GM23248 (cell line): ENCODE data around the gene CDH1. TPM values are rescaled to one million over a fixed set of nuclear protein-coding genes. Genes with fewer than 3 reads are reported as not detected.

Experiments used
- DNase-seq: peaks from one replicate; pipeline ENCODE4 v3.0.0-alpha.2; 2015
- H2AFZ ChIP-seq: fragments of 200-600 bp; sonication (generic); 2 replicates; pipeline ENCODE4 v1.6.1; 2016; ENCODE audit warnings: antibody characterized with exemption
- H3F3A ChIP-seq: fragments of 200-600 bp; sonication (generic); 2 replicates; pipeline ENCODE4 v1.6.1; 2016; ENCODE audit warnings: mild to moderate bottlenecking, antibody characterized with exemption, mixed run types; ENCODE audit not compliant: insufficient read depth
- H3K27ac ChIP-seq: fragments of 200-600 bp; sonication (generic); 2 replicates; pipeline ENCODE4 v1.5.1; 2016; ENCODE audit warnings: mild to moderate bottlenecking
- H3K27me3 ChIP-seq: fragments of 200-600 bp; sonication (generic); replicated peaks from 2 replicates; pipeline ENCODE4 v1.6.1; 2016; ENCODE audit warnings: mild to moderate bottlenecking; ENCODE audit not compliant: insufficient read depth
- H3K36me3 ChIP-seq: fragments of 200-600 bp; sonication (generic); 2 replicates; pipeline ENCODE4 v1.6.1; 2016; ENCODE audit warnings: low read depth, mild to moderate bottlenecking
- H3K4me1 ChIP-seq: fragments of 200-600 bp; sonication (generic); 2 replicates; pipeline ENCODE4 v1.6.1; 2016; ENCODE audit warnings: mild to moderate bottlenecking; ENCODE audit not compliant: insufficient read depth
- H3K4me2 ChIP-seq: fragments of 200-600 bp; sonication (generic); one replicate; pipeline ENCODE4 v1.6.1; 2016; ENCODE audit warnings: mild to moderate bottlenecking; ENCODE audit not compliant: unreplicated experiment
- H3K4me3 ChIP-seq: fragments of 200-600 bp; sonication (generic); 2 replicates; pipeline ENCODE4 v1.5.1; 2016; ENCODE audit warnings: mild to moderate bottlenecking
- H3K79me2 ChIP-seq: fragments of 200-600 bp; sonication (generic); 2 replicates; pipeline ENCODE4 v1.6.1; 2016; ENCODE audit warnings: mild to moderate bottlenecking; ENCODE audit not compliant: insufficient read depth
- H3K9ac ChIP-seq: fragments of 200-600 bp; sonication (generic); 2 replicates; pipeline ENCODE4 v1.6.1; 2016; ENCODE audit warnings: mild to moderate bottlenecking
- H3K9me2 ChIP-seq: fragments of 200-600 bp; sonication (generic); 2 replicates; pipeline ENCODE4 v1.6.1; 2016; ENCODE audit warnings: mixed run types, mild to moderate bottlenecking, moderate library complexity; ENCODE audit not compliant: insufficient read depth
- H3K9me3 ChIP-seq: fragments of 200-600 bp; sonication (generic); one replicate; pipeline ENCODE4 v1.6.1; 2017; ENCODE audit warnings: low read depth
- H4K20me1 ChIP-seq: fragments of 200-600 bp; sonication (generic); 2 replicates; pipeline ENCODE4 v1.6.0; 2016; ENCODE audit not compliant: insufficient read depth
- EZH2 ChIP-seq: fragments of 200-600 bp; sonication (generic); IDR thresholded peaks from 2 replicates; pipeline ENCODE4 v1.6.1; 2018; ENCODE audit warnings: antibody characterized with exemption, mild to moderate bottlenecking; ENCODE audit not compliant: insufficient read depth, poor library complexity, severe bottlenecking
- EZH2phosphoT487 ChIP-seq: fragments of 200-600 bp; sonication (generic); IDR thresholded peaks from 2 replicates; pipeline ENCODE4 v1.6.1; 2018; ENCODE audit warnings: antibody characterized with exemption, moderate library complexity, mild to moderate bottlenecking, low read depth; ENCODE audit not compliant: insufficient read depth
- WGBS, 2 experiments: methylation state at CpG; one replicate each; pipeline ENCODE4 v1.1.6; 2015 to 2017; ENCODE audit warnings: low lambda C conversion rate in 2 of 2, low coverage in 1 of 2; ENCODE audit errors: missing lambda C conversion rate in 2 of 2; 5-methylcytosine and 5-hydroxymethylcytosine counted together
- in situ Hi-C: fragments of 300-500 bp; cut with MboI; formaldehyde crosslinking; loops from 2 replicates; pipeline ENCODE4 v1.15.0; 2020
- polyA plus RNA-seq: library from polyadenylated mRNA; unstranded; fragments of >200 nt; fragmentation: Nextera tagmentation; extraction: Ambion mirVana; gene quantifications from 2 replicates; pipeline ENCODE4 v1.2.1, GENCODE V29; 2016
- total RNA-seq: library from RNA; depleted of rRNA; stranded (reverse); fragments of >200 nt; shearing (Covaris generic); gene quantifications from 2 replicates; pipeline ENCODE4 v1.2.3, GENCODE V29; 2014

The CDH1 gene
- total and polyA plus RNA-seq, 2 experiments from 2014 or later: 0.04 TPM; not detected in 1

GRCh38 chr16:68757625-68757935 is 20.5 kb downstream of the CDH1 start:
- in situ Hi-C loops: no loop called here
- H3K27ac ChIP-seq: no peak overlapping the region
- H3K4me2 ChIP-seq: no peak overlapping the region
- H3K79me2 ChIP-seq: no peaks in the 10 kb centered on the region
- H3K9ac ChIP-seq: no peak overlapping the region
- DNase-seq: no peak
- no peak overlapping the region for H2AFZ ChIP-seq
- no peaks in the 10 kb centered on the region for H3K9me2 ChIP-seq
- no peaks in the 10 kb centered on the region for H3K9me3 ChIP-seq
- no peaks in the 10 kb centered on the region for H4K20me1 ChIP-seq
- H3K27me3 ChIP-seq: 0 out of 2 replicates have a peak, but pooled peaks cover 19% of the 10 kb centered on the region
- TF ChIP-seq EZH2phosphoT487 (no peak), EZH2 (no peak)
- H3K36me3 ChIP-seq: no peaks in the 10 kb centered on the region
- no peak overlapping the region for H3K4me3 ChIP-seq
- H3F3A ChIP-seq: no peaks in the 10 kb centered on the region
- no peaks in the 10 kb centered on the region for H3K4me1 ChIP-seq

- Histone ChIP-seq H4K20me1 (no peaks in the 10 kb centered on the region), H2AFZ (no peak overlapping the region), H3K9ac (no peak overlapping the region), H3K4me3 (no peak overlapping the region), H3K4me1 (0 out of 2 replicates have a peak, but pooled peaks cover 10% of the 10 kb centered on the region), H3F3A (no peaks in the 10 kb centered on the region), H3K27ac (no peak overlapping the region), H3K9me3 (no peaks in the 10 kb centered on the region), H3K36me3 (no peaks in the 10 kb centered on the region), H3K4me2 (no peak overlapping the region), H3K9me2 (no peaks in the 10 kb centered on the region), H3K27me3 (0 out of 2 replicates have a peak, but pooled peaks cover 26% of the 10 kb centered on the region), H3K79me2 (no peaks in the 10 kb centered on the region)
- TF ChIP-seq EZH2phosphoT487 (no peak), EZH2 (no peak)
- WGBS, 2 experiments: 75 to 84% methylated on average over 6 of the region's 6 CpGs
- no peak for DNase-seq
- in situ Hi-C loops: no loop called here
Measured at GRCh38 chr16:68759062-68759461, 22.0 kb downstream of the CDH1 start.

- no peak overlapping the region for H3K4me2 ChIP-seq
- H3F3A ChIP-seq: no peaks in the 10 kb centered on the region
- peak; percentile 30 for DNase-seq
- H2AFZ ChIP-seq: no peak overlapping the region
- no peak overlapping the region for H3K4me3 ChIP-seq
- H3K79me2 ChIP-seq: no peaks in the 10 kb centered on the region
- in situ Hi-C loops: no loop called here
- no peaks in the 10 kb centered on the region for H3K9me2 ChIP-seq
- H3K4me1 ChIP-seq: 0 out of 2 replicates have a peak, but pooled peaks cover 10% of the 10 kb centered on the region
- 0 out of 2 replicates have a peak, but pooled peaks cover 20% of the 10 kb centered on the region for H3K27me3 ChIP-seq
- H3K9me3 ChIP-seq: no peaks in the 10 kb centered on the region
- 51 to 53% methylated on average over 7 to 8 of the region's 8 CpGs for WGBS, 2 experiments
- no peaks in the 10 kb centered on the region for H4K20me1 ChIP-seq
- H3K36me3 ChIP-seq: no peaks in the 10 kb centered on the region
- H3K27ac ChIP-seq: no peak overlapping the region
- H3K9ac ChIP-seq: no peak overlapping the region
- no peak for TF ChIP-seq EZH2
- no peak for TF ChIP-seq EZH2phosphoT487
Measured at GRCh38 chr16:68760671-68761275, 23.7 kb downstream of the CDH1 start.

- H3K4me2 ChIP-seq: peak overlapping the region; percentile 30
- WGBS, 2 experiments: 13 to 17% methylated on average over 6 of the region's 6 CpGs
Measured at GRCh38 chr16:68762996-68763756, 26.1 kb downstream of the CDH1 start.

More at GRCh38 chr16:68762996-68763756, 26.1 kb downstream of the CDH1 start:
- TF ChIP-seq EZH2phosphoT487: no peak
- no peak for TF ChIP-seq EZH2
- Histone ChIP-seq H3K4me3 (no peak overlapping the region), H3K9me2 (no peaks in the 10 kb centered on the region), H3K4me1 (0 out of 2 replicates have a peak, but pooled peaks cover 10% of the 10 kb centered on the region), H3K27ac (no peak overlapping the region), H4K20me1 (no peaks in the 10 kb centered on the region), H3K9me3 (no peaks in the 10 kb centered on the region), H3K79me2 (no peaks in the 10 kb centered on the region), H3K27me3 (peaks cover 12% of the 10 kb centered on the region), H3K36me3 (no peaks in the 10 kb centered on the region), H3K9ac (no peak overlapping the region), H2AFZ (no peak overlapping the region), H3F3A (no peaks in the 10 kb centered on the region)
- in situ Hi-C loops: no loop called here
- DNase-seq: peak; percentile 69
